Neuronal stem cell (in vitro differentiated cells): ENCODE data around the gene SCAI.

ENCODE experiments used
- DNase-seq: peaks from one replicate; pipeline ENCODE4 v3.0.0-alpha.2; 2013; ENCODE audit warnings: low spot score
- H2AFZ ChIP-seq: one replicate; pipeline ENCODE4 v1.6.1; 2013; ENCODE audit warnings: mild to moderate bottlenecking, low read length, inconsistent platforms
- H2AK5ac ChIP-seq: 2 replicates; pipeline ENCODE4 v1.6.1; 2013; ENCODE audit warnings: low read depth, mild to moderate bottlenecking, inconsistent platforms, low read length, moderate library complexity, mixed read lengths
- H2BK120ac ChIP-seq: 2 replicates; pipeline ENCODE4 v1.6.1; 2013; ENCODE audit warnings: low read depth, mild to moderate bottlenecking, inconsistent platforms, low read length, moderate library complexity, mixed read lengths
- H2BK12ac ChIP-seq: one replicate; pipeline ENCODE4 v1.6.1; 2013; ENCODE audit warnings: low read length, inconsistent platforms
- H2BK15ac ChIP-seq: 2 replicates; pipeline ENCODE4 v1.6.1; 2013; ENCODE audit warnings: mild to moderate bottlenecking, low read length, inconsistent platforms, mixed read lengths
- H2BK5ac ChIP-seq: one replicate; pipeline ENCODE4 v1.6.1; 2013; ENCODE audit warnings: inconsistent platforms, mild to moderate bottlenecking, low read length, moderate library complexity
- H3K14ac ChIP-seq: one replicate; pipeline ENCODE4 v1.6.1; 2013; ENCODE audit warnings: low read length, inconsistent platforms
- H3K18ac ChIP-seq: 2 replicates; pipeline ENCODE4 v1.6.1; 2013; ENCODE audit warnings: low read length, inconsistent platforms
- H3K23ac ChIP-seq: 2 replicates; pipeline ENCODE4 v1.6.1; 2013; ENCODE audit warnings: low read depth, mild to moderate bottlenecking, mixed read lengths, low read length, inconsistent platforms; ENCODE audit not compliant: poor library complexity
- H3K27ac ChIP-seq: replicated peaks from 3 replicates; pipeline ENCODE4 v1.5.1; 2013; ENCODE audit warnings: low read length, inconsistent platforms
- H3K27me3 ChIP-seq, 3 experiments: 2 replicates each; pipeline ENCODE4 v1.6.1; 2013; ENCODE audit warnings: low read length in 3 of 3, mild to moderate bottlenecking in 2 of 3, inconsistent platforms in 1 of 3, low read depth in 1 of 3, mixed read lengths in 1 of 3, moderate library complexity in 1 of 3; ENCODE audit not compliant: control insufficient read depth in 3 of 3, insufficient read depth in 3 of 3
- H3K36me3 ChIP-seq, 2 donors: replicated peaks in 1 of 2; 2 replicates each; pipeline ENCODE4 v1.6.1; 2013; ENCODE audit warnings: low read length in 2 of 2; ENCODE audit not compliant: control insufficient read depth in 2 of 2, insufficient read depth in 2 of 2
- H3K4ac ChIP-seq: 2 replicates; pipeline ENCODE4 v1.6.1; 2013; ENCODE audit warnings: inconsistent platforms, mild to moderate bottlenecking, low read length, moderate library complexity
- H3K4me1 ChIP-seq, 2 donors: 1 replicate in 1 of 2; 2 replicates in 1 of 2; pipeline ENCODE4 v1.6.1; 2013; ENCODE audit warnings: low read length in 2 of 2, low read depth in 1 of 2; ENCODE audit not compliant: control insufficient read depth in 2 of 2, insufficient read depth in 1 of 2
- H3K4me2 ChIP-seq: one replicate; pipeline ENCODE4 v1.6.1; 2013; ENCODE audit warnings: mild to moderate bottlenecking, low read length, inconsistent platforms; ENCODE audit not compliant: insufficient read depth, poor library complexity, severe bottlenecking
- H3K4me3 ChIP-seq, 2 donors: 2 replicates each; pipeline ENCODE4 v1.5.1; 2013; ENCODE audit warnings: low read length in 2 of 2, mild to moderate bottlenecking in 2 of 2, inconsistent platforms in 1 of 2, moderate library complexity in 1 of 2
- H3K79me1 ChIP-seq: one replicate; pipeline ENCODE4 v1.6.1; 2013; ENCODE audit warnings: low read depth, mild to moderate bottlenecking, inconsistent platforms, low read length, moderate library complexity
- H3K9ac ChIP-seq: one replicate; pipeline ENCODE4 v1.6.1; 2013; ENCODE audit warnings: mild to moderate bottlenecking, low read depth, low read length, inconsistent platforms; ENCODE audit not compliant: poor library complexity
- H3K9me3 ChIP-seq, 2 donors: replicated peaks in 1 of 2; 2 replicates each; pipeline versions ENCODE3 to v1.6.1; 2013; ENCODE audit warnings: low read length in 2 of 2, mild to moderate bottlenecking in 2 of 2, inconsistent platforms in 1 of 2, low read depth in 1 of 2, mixed read lengths in 1 of 2, moderate library complexity in 1 of 2; ENCODE audit not compliant: control insufficient read depth in 2 of 2, insufficient read depth in 1 of 2
- H4K8ac ChIP-seq: one replicate; pipeline ENCODE4 v1.6.1; 2013; ENCODE audit warnings: low read depth, mild to moderate bottlenecking, inconsistent platforms, low read length, moderate library complexity
- H4K91ac ChIP-seq: one replicate; pipeline ENCODE4 v1.6.1; 2013; ENCODE audit warnings: low read length, low read depth, mild to moderate bottlenecking, inconsistent platforms; ENCODE audit not compliant: poor library complexity
- WGBS, 2 donors: extraction: QIAGEN DNeasy Blood & Tissue Kit; methylation state at CpG; one replicate each; pipeline ENCODE4 v1.1.7; 2013; ENCODE audit warnings: missing lambda C conversion rate in 2 of 2, mixed read lengths in 1 of 2; ENCODE audit not compliant: insufficient read length in 2 of 2, insufficient replicate concordance in 1 of 2; ENCODE audit errors: extremely low coverage in 2 of 2; 5-methylcytosine and 5-hydroxymethylcytosine counted together

Gene SCAI

GRCh38 chr9:124906966-124907365 lies 236.4 kb downstream of the SCAI start:
- H2BK120ac ChIP-seq = no peak overlapping the region
- H3K18ac ChIP-seq = no peak overlapping the region
- H3K4me2 ChIP-seq = no peak overlapping the region
- H3K27ac ChIP-seq = no peak overlapping the region
- no peak overlapping the region for H3K23ac ChIP-seq
- no peak overlapping the region for H3K4ac ChIP-seq
- H3K4me1 ChIP-seq = no peaks in the 10 kb centered on the region
- H2AFZ ChIP-seq = no peak overlapping the region
- H3K4me3 ChIP-seq = no peak overlapping the region
- H2AK5ac ChIP-seq = no peak overlapping the region
- no peak overlapping the region for H2BK12ac ChIP-seq
- peaks cover 3 to 39% of the 10 kb centered on the region in 2 donors for H3K36me3 ChIP-seq
- H3K27me3 ChIP-seq = no peaks in the 10 kb centered on the region
- no peak overlapping the region for H3K14ac ChIP-seq
- H4K91ac ChIP-seq = no peak overlapping the region
- no peak for DNase-seq
- H2BK15ac ChIP-seq = no peak overlapping the region
- H3K79me1 ChIP-seq = no peaks in the 10 kb centered on the region
- no peak overlapping the region for H3K9ac ChIP-seq
- no CpG with 5 or more reads among the region's 1 CpG for WGBS, 2 donors
- H2BK5ac ChIP-seq = no peak overlapping the region
- no peaks in the 10 kb centered on the region for H3K9me3 ChIP-seq
- H4K8ac ChIP-seq = no peak overlapping the region

DNA sequence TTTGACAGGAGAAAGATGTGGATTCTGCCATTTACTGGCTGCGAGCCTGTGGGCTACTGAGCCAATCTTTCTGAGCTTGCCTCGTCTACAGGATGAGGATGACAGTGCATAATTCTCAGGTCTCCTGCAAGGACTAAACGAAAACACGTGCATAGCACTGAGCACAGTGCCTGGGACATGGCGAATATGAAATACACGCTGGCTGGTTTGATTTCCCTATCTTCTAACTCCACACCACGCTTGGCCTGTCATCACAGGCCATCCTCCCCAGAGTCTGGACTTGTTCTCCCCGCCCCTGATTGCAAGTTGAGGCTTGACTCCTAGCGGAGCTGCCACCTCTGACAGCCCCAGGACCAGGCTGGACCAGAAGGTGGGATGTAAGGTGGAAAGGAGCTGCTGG lies 243.5 kb downstream of the SCAI start:
- Histone ChIP-seq H3K27ac (no peak overlapping the region), H3K9ac (no peak overlapping the region), H3K36me3 (peaks cover 5 to 41% of the 10 kb centered on the region in 2 donors), H2BK5ac (no peak overlapping the region), H3K79me1 (no peaks in the 10 kb centered on the region), H3K18ac (no peak overlapping the region), H3K4me3 (no peak overlapping the region), H2BK120ac (no peak overlapping the region), H3K27me3 (no peaks in the 10 kb centered on the region), H2AK5ac (no peak overlapping the region), H3K4me1 (no peaks in the 10 kb centered on the region), H3K4me2 (no peak overlapping the region), H3K9me3 (no peaks in the 10 kb centered on the region), H3K4ac (no peak overlapping the region), H4K91ac (no peak overlapping the region), H3K14ac (peak overlapping the region; percentile 89), H2BK15ac (no peak overlapping the region), H2AFZ (no peak overlapping the region), H2BK12ac (no peak overlapping the region), H4K8ac (no peak overlapping the region), H3K23ac (peak overlapping the region; percentile 67)
- DNase-seq = no peak
- WGBS, 2 donors = no CpG with 5 or more reads among the region's 9 CpGs

DNA sequence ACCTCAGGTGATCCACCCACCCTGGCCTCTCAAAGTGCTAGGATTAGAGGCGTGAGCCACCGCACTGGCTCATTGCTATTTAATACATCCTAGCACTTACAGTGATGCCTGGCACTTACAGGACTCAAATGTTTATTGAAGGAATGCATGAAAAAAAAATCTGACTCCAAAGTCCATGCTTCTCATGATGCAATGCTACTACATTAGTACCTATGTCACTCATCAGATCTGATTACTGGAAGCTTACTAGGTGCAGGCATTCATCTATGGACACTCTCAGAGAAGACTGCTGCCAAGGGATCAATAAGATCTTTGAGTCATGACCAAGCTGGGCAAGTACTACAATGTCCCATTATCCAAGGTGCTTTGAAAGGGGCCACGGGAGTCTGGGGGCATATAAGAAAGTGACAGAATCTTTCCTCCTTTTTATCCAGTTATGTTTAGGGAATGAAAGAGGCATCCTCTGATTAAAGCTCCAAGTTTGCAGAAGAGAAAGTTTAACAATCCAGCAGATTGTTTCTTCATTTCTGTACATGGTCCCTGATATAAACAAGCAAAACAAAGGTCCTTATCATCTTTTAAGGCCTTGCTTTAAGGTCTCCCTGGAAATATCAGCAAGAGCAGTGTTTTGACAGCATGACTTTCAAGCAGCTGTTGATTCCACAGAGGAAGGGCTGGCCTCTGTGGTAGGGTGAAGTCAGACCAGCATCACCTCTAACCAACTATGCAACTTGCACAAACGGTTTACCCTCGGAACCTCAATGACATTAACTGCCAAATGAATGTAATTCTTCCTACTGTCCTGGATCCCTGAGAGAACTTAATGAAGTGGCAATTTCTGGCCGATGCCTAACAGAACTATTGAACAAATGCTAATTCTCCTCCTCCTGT lies 245.5 kb downstream of the SCAI start:
- Histone ChIP-seq H2BK5ac (no peak overlapping the region), H3K27ac (no peak overlapping the region), H2AFZ (no peak overlapping the region), H3K4ac (no peak overlapping the region), H3K14ac (no peak overlapping the region), H4K8ac (no peak overlapping the region), H3K27me3 (no peaks in the 10 kb centered on the region), H3K36me3 (peaks cover 5 to 59% of the 10 kb centered on the region in 2 donors), H3K9me3 (no peaks in the 10 kb centered on the region), H3K79me1 (no peaks in the 10 kb centered on the region), H3K18ac (no peak overlapping the region), H2AK5ac (no peak overlapping the region), H2BK12ac (no peak overlapping the region), H3K4me1 (no peaks in the 10 kb centered on the region), H2BK15ac (no peak overlapping the region), H2BK120ac (no peak overlapping the region), H3K4me3 (no peak overlapping the region), H3K9ac (no peak overlapping the region), H3K23ac (no peak overlapping the region), H4K91ac (no peak overlapping the region), H3K4me2 (no peak overlapping the region)
- no CpG with 5 or more reads among the region's 6 CpGs for WGBS, 2 donors
- no peak for DNase-seq

DNA sequence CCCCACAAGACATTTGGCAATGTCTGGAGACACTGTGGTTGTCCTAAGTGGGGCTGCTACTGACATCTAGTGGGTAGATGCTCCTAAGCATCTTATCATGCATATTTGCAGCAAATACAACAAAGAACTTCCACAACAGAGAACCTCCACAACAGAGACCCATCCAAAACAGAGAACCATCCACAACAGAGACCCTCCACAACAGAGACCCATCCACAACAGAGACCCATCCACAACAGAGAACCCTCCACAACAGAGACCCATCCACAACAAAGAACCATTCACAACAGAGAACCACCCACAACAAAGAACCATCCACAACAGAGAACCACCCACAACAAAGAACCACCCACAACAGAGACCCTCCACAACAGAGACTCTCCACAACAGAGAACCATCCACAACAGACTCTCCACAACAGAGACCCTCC lies 248.6 kb downstream of the SCAI start:
- no peak overlapping the region for H2BK15ac ChIP-seq
- H4K8ac ChIP-seq = no peak overlapping the region
- H3K27me3 ChIP-seq = no peaks in the 10 kb centered on the region
- H2AK5ac ChIP-seq = no peak overlapping the region
- no peak overlapping the region for H3K23ac ChIP-seq
- H3K36me3 ChIP-seq = peaks cover 9 to 68% of the 10 kb centered on the region in 2 donors
- H2BK12ac ChIP-seq = no peak overlapping the region
- no peaks in the 10 kb centered on the region for H3K79me1 ChIP-seq
- H3K4me2 ChIP-seq = no peak overlapping the region
- no peak overlapping the region for H2BK5ac ChIP-seq
- H2BK120ac ChIP-seq = no peak overlapping the region
- no peak for DNase-seq
- H3K9me3 ChIP-seq = no peaks in the 10 kb centered on the region
- no peak overlapping the region for H4K91ac ChIP-seq
- no peak overlapping the region for H3K18ac ChIP-seq
- no peak overlapping the region for H3K4ac ChIP-seq
- no peaks in the 10 kb centered on the region for H3K4me1 ChIP-seq
- H3K27ac ChIP-seq = no peak overlapping the region
- no peak overlapping the region for H3K4me3 ChIP-seq
- peak overlapping the region; percentile 78 for H2AFZ ChIP-seq
- no peak overlapping the region for H3K14ac ChIP-seq
- H3K9ac ChIP-seq = no peak overlapping the region
